ENCODE results near the gene ITGB2.

GRCh38 chr21:44899768-44900558 lies 20.7 kb downstream of the ITGB2 start:
- TF ChIP-seq CTCF (conservative IDR thresholded peaks at IDR 0.05) (no peak), EZH2 (IDR thresholded peaks at IDR 0.05; ENCODE audit: low read depth) (no peak)
